GM12865 (cell line): ENCODE measurements around the gene CSNK2A3.

Source experiments
- DNase-seq: peaks from one replicate; pipeline ENCODE4 v3.0.0; 2010; ENCODE audit warnings: low read depth
- H3K4me3 ChIP-seq: 2 replicates; pipeline ENCODE4 v1.5.1; 2011; ENCODE audit warnings: mild to moderate bottlenecking, low read depth, low read length, control low read depth
- CTCF ChIP-seq: IDR thresholded peaks from 2 replicates; pipeline ENCODE4 v1.5.1; 2011; ENCODE audit warnings: low read length, control low read depth, low read depth, inconsistent platforms; ENCODE audit not compliant: insufficient read depth; ENCODE audit errors: missing control alignments

Gene CSNK2A3

GRCh38 chr11:11308249-11308648 is 44.8 kb downstream of the CSNK2A3 start:
- TF ChIP-seq CTCF, result no peak
- no peak overlapping the region for H3K4me3 ChIP-seq
- DNase-seq, result no peak

GRCh38 chr11:11306855-11307254 is 46.2 kb downstream of the CSNK2A3 start:
- H3K4me3 ChIP-seq, result no peak overlapping the region
- DNase-seq, result no peak
- no peak for TF ChIP-seq CTCF

- H3K4me3 ChIP-seq, result no peak overlapping the region
- no peak for DNase-seq
- TF ChIP-seq CTCF, result no peak
These were observed 48.5 kb downstream of the CSNK2A3 start for GRCh38 chr11:11304550-11304949.

GRCh38 chr11:11302565-11302964 is 50.5 kb downstream of the CSNK2A3 start:
- no peak for TF ChIP-seq CTCF
- no peak overlapping the region for H3K4me3 ChIP-seq
- DNase-seq, result no peak
